NCI-H2196 (cell line): Measurements from ENCODE around the gene AP1G2.
"Not testable (repeated sequence)": the region's sequence is repeated elsewhere in the genome, so short reads cannot be mapped to it uniquely, and the experiment has no call there.

Source experiments
- DNase-seq: peaks from one replicate; lab custom pipeline; 2025; ENCODE audit not compliant: unreplicated experiment; lab: John Stamatoyannopoulos, UW

AP1G2 gene

GRCh38 chr14:23542261-23542660 lies 25.3 kb downstream of the AP1G2 start:
- no peak for DNase-seq

- DNase-seq: no peak
These were observed 27.5 kb downstream of the AP1G2 start for GRCh38 chr14:23540141-23540469.

- peak; percentile 58 for DNase-seq
These were observed 28.1 kb downstream of the AP1G2 start for GRCh38 chr14:23539248-23540140.

- DNase-seq: peak; percentile 51
These were observed 28.8 kb downstream of the AP1G2 start for GRCh38 chr14:23538785-23539184.

GRCh38 chr14:23538050-23538718 lies 29.4 kb downstream of the AP1G2 start:
- no peak for DNase-seq

GRCh38 chr14:23537351-23538049 lies 30.1 kb downstream of the AP1G2 start:
- DNase-seq: peak; percentile 12

GRCh38 chr14:23536906-23537305 lies 30.7 kb downstream of the AP1G2 start:
- DNase-seq: not testable (repeated sequence)

- DNase-seq: no peak
These were observed 31.1 kb downstream of the AP1G2 start for GRCh38 chr14:23536494-23536893.

- no peak for DNase-seq
These were observed 31.6 kb downstream of the AP1G2 start for GRCh38 chr14:23535943-23536342.

GRCh38 chr14:23533652-23534435 lies 33.7 kb downstream of the AP1G2 start:
- no peak for DNase-seq

GRCh38 chr14:23532658-23533057 lies 34.9 kb downstream of the AP1G2 start:
- no peak for DNase-seq

GRCh38 chr14:23531391-23531790 lies 36.2 kb downstream of the AP1G2 start:
- no peak for DNase-seq

GRCh38 chr14:23530375-23531055 lies 37.1 kb downstream of the AP1G2 start:
- no peak for DNase-seq

GRCh38 chr14:23529016-23529415 lies 38.6 kb downstream of the AP1G2 start:
- no peak for DNase-seq

GRCh38 chr14:23528555-23528954 lies 39.0 kb downstream of the AP1G2 start:
- no peak for DNase-seq

- no peak for DNase-seq
These were observed 42.0 kb downstream of the AP1G2 start for GRCh38 chr14:23525611-23526010.

GRCh38 chr14:23524954-23525353 lies 42.6 kb downstream of the AP1G2 start:
- DNase-seq: no peak

- DNase-seq: no peak
These were observed 44.2 kb downstream of the AP1G2 start for GRCh38 chr14:23523229-23524016.

- no peak for DNase-seq
These were observed 44.9 kb downstream of the AP1G2 start for GRCh38 chr14:23522643-23523198.
